K562 (cell line): ENCODE results near the gene GTF3C6. TPM values are rescaled to one million over a fixed set of nuclear protein-coding genes. Genes with fewer than 3 reads are reported as not detected.

Source experiments
- GATA2 ChIP-seq: sonication (generic); formaldehyde crosslinking; IDR thresholded peaks from 2 replicates; pipeline ENCODE4 v1.4.0; 2020; ENCODE audit warnings: mild to moderate bottlenecking, missing genetic modification reagents
- GATAD2B ChIP-seq: fragments of 450-650 bp; IDR thresholded peaks from 2 replicates; pipeline ENCODE4 v1.6.1; 2017; ENCODE audit warnings: mild to moderate bottlenecking, borderline replicate concordance
- POLR3A ChIP-seq: IDR thresholded peaks from 2 replicates; pipeline ENCODE4 v1.6.1; 2011; ENCODE audit warnings: borderline replicate concordance, mild to moderate bottlenecking, moderate library complexity; ENCODE audit not compliant: insufficient read length, insufficient read depth; ENCODE audit errors: extremely low read depth
- THRAP3 ChIP-seq: fragments of 450-650 bp; IDR thresholded peaks from 2 replicates; pipeline ENCODE4 v1.6.1; 2016; ENCODE audit warnings: mild to moderate bottlenecking, inconsistent platforms, borderline replicate concordance
- polyA plus RNA-seq, 8 experiments: library from polyadenylated mRNA; depleted of rRNA in 4 of 8; stranded (reverse) in 5 of 8; unstranded in 3 of 8; fragments of >200 nt; fragmentation: Nextera tagmentation in 2 of 8; fragmentation: Illumina TruSeq in 1 of 8; extraction: Ambion mirVana in 2 of 8; extraction: Trizol in 1 of 8; gene quantifications; 2 replicates each; pipeline versions ENCODE4 v1.2.1 to v1.2.3, GENCODE V29; 2011 to 2014; ENCODE audit warnings: inconsistent platforms in 1 of 8, missing spikeins in 1 of 8
- total RNA-seq, 7 experiments: library from RNA; depleted of rRNA in 6 of 7; stranded (reverse); fragments of >200 nt in 6 of 7; fragmentation: Illumina TruSeq in 2 of 7; extraction: Trizol in 2 of 7; gene quantifications; 2 replicates each; pipeline versions ENCODE4 v1.2.1 to v1.2.3, GENCODE V29; 2011 to 2021; ENCODE audit warnings: low replicate concordance in 1 of 7
- TF ChIP-seq, protein P1 (sequence below): IDR thresholded peaks from 3 replicates; pipeline ENCODE4 v1.6.1; 2011; ENCODE audit warnings: borderline replicate concordance, mild to moderate bottlenecking, moderate library complexity; ENCODE audit not compliant: insufficient read length; ENCODE audit errors: extremely low read depth
- TF ChIP-seq, protein P2 (sequence below), 3 experiments: IDR thresholded peaks in 2 of 3; conservative IDR thresholded peaks in 1 of 3; 2 replicates each; pipeline ENCODE4 v1.5.1; 2011 to 2012; ENCODE audit warnings: low read length in 3 of 3, mild to moderate bottlenecking in 3 of 3, control low read depth in 2 of 3, improper control_type of control experiment in 1 of 3, inconsistent platforms in 1 of 3, low read depth in 1 of 3, mixed read lengths in 1 of 3, moderate library complexity in 1 of 3; ENCODE audit not compliant: insufficient read depth in 2 of 3

GTF3C6 gene
- total and polyA plus RNA-seq, 9 of the 15 experiments (the other 6 are each of a cell fraction or from before 2014, with no cell fraction given): 37.6 to 140 (median 111) TPM

DNA sequence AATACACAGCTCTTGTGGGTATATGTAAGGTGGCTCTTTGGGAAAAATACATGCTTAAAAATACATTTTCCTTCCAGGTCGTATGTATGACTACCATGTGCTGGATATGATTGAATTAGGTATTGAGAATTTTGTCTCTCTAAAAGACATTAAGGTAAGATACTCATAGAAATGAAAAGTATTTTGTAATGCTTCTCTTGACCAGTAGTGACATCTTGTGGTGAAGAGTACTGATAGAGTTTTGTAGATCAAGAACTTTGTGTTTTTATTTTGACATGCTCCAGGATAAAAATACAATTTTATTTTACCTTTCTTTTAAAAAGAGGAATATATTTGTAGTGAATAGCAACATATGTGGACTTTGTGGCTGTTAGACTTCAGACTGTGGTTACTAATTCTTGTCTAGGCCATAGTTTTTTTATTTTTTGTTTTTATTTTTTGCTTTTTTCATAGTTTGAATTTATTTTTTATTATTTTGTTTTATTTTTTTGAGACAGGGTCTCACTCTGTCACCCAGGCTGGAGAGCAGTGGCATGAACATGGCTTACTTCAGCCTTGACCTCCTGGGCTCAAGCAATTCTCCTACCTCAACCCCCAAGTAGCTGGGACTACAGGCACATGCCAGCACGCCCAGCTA lies 41.2 kb downstream of the GTF3C6 start (continued):
- TF ChIP-seq POLR3A (no peak), GATAD2B (0 out of 2 replicates have a peak, but pooled peaks have one; percentile 41), GATA2 (CRISPR knock-in tag) (no peak), THRAP3 (no peak)
- TF ChIP-seq, protein P1, sequence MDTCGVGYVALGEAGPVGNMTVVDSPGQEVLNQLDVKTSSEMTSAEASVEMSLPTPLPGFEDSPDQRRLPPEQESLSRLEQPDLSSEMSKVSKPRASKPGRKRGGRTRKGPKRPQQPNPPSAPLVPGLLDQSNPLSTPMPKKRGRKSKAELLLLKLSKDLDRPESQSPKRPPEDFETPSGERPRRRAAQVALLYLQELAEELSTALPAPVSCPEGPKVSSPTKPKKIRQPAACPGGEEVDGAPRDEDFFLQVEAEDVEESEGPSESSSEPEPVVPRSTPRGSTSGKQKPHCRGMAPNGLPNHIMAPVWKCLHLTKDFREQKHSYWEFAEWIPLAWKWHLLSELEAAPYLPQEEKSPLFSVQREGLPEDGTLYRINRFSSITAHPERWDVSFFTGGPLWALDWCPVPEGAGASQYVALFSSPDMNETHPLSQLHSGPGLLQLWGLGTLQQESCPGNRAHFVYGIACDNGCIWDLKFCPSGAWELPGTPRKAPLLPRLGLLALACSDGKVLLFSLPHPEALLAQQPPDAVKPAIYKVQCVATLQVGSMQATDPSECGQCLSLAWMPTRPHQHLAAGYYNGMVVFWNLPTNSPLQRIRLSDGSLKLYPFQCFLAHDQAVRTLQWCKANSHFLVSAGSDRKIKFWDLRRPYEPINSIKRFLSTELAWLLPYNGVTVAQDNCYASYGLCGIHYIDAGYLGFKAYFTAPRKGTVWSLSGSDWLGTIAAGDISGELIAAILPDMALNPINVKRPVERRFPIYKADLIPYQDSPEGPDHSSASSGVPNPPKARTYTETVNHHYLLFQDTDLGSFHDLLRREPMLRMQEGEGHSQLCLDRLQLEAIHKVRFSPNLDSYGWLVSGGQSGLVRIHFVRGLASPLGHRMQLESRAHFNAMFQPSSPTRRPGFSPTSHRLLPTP: no peak
- TF ChIP-seq, protein P2, sequence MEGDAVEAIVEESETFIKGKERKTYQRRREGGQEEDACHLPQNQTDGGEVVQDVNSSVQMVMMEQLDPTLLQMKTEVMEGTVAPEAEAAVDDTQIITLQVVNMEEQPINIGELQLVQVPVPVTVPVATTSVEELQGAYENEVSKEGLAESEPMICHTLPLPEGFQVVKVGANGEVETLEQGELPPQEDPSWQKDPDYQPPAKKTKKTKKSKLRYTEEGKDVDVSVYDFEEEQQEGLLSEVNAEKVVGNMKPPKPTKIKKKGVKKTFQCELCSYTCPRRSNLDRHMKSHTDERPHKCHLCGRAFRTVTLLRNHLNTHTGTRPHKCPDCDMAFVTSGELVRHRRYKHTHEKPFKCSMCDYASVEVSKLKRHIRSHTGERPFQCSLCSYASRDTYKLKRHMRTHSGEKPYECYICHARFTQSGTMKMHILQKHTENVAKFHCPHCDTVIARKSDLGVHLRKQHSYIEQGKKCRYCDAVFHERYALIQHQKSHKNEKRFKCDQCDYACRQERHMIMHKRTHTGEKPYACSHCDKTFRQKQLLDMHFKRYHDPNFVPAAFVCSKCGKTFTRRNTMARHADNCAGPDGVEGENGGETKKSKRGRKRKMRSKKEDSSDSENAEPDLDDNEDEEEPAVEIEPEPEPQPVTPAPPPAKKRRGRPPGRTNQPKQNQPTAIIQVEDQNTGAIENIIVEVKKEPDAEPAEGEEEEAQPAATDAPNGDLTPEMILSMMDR (IDR thresholded peaks at IDR 0.05 in 2 of 3, conservative IDR thresholded peaks at IDR 0.05 in 1 of 3; ENCODE audit: insufficient read depth in 2 of 3, low read depth in 1 of 3, low read length in 3 of 3): peak in 1 of 3 experiments; percentile 52; a peak in 2 of 6 replicates
